ENCODE measurements around the gene TNP2. TPM values are rescaled to one million over a fixed set of nuclear protein-coding genes. Genes with fewer than 3 reads are reported as not detected.

Gene TNP2
- total and polyA plus RNA-seq, 9 of the 15 experiments (the other 6 are each of a cell fraction or from before 2014, with no cell fraction given): not detected

DNA sequence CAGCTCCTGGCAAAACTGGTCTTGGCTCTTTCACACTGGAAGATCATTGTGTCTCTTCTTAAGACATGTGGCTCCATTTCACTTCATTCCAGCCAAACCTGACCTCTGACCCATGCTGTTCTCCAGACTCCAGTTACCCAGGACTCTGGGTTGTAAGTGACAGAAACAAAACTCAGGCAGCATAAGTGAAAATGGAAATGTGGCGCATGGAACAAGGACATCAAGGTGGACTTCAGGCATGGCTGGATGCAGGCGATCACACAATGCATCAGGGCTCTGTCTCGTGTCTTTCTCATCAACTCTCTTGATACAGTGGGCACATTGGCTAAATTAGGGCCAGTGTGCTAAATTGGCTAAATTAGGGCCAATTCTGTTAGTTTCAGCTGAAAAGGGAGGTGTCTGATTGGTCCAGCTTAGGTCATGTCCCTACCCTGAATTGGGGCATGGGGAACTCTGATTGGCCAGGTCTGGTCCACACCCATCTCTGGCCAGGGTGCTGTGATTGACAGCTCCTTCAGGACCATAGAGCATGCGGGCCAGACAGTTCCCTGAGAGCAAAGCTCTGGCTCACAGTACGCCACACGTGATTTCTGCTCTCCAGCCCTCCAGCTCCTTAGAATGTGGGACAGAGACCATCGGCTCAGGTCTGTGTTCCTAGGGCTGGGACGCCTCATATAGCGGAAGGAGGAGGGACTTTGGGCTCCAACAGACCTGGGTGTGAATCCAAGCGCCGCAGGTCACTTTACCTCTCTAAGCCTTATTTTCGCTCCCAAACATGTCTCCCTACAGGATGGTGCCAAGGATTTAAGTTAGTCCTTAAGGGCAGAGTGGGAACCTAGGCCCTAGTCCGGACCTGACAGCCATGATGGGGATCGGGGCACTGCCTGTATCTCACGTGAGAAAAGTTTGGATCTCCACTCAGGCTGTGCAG is 30.6 kb downstream of the TNP2 start (continued):
- no peak for TF ChIP-seq SMAD1 (IDR thresholded peaks at IDR 0.05; ENCODE audit: low read depth, low read length, partially characterized antibody)
- no peak for TF ChIP-seq RBM39 (optimal IDR thresholded peaks at IDR 0.05; ENCODE audit: low read depth, low read length)
- TF ChIP-seq DEAF1 (CRISPR knock-in tag; IDR thresholded peaks at IDR 0.05): no peak
- no peak for TF ChIP-seq HSF4 (CRISPR knock-in tag; IDR thresholded peaks at IDR 0.05; ENCODE audit: borderline replicate concordance)
- no peak for TF ChIP-seq PTTG1 (tag; IDR thresholded peaks at IDR 0.05; ENCODE audit: low read depth)
- TF ChIP-seq RCOR1 (IDR thresholded peaks at IDR 0.05; ENCODE audit: borderline replicate concordance in 1 of 2, low read depth in 2 of 2, low read length in 2 of 2): peak in 1 of 2 experiments; percentile 65; a peak in 1 of 4 replicates
- TF ChIP-seq, protein P1, sequence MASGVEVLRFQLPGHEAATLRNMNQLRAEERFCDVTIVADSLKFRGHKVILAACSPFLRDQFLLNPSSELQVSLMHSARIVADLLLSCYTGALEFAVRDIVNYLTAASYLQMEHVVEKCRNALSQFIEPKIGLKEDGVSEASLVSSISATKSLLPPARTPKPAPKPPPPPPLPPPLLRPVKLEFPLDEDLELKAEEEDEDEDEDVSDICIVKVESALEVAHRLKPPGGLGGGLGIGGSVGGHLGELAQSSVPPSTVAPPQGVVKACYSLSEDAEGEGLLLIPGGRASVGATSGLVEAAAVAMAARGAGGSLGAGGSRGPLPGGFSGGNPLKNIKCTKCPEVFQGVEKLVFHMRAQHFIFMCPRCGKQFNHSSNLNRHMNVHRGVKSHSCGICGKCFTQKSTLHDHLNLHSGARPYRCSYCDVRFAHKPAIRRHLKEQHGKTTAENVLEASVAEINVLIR (CRISPR knock-in tag; IDR thresholded peaks at IDR 0.05): no peak
- TF ChIP-seq, protein P2, sequence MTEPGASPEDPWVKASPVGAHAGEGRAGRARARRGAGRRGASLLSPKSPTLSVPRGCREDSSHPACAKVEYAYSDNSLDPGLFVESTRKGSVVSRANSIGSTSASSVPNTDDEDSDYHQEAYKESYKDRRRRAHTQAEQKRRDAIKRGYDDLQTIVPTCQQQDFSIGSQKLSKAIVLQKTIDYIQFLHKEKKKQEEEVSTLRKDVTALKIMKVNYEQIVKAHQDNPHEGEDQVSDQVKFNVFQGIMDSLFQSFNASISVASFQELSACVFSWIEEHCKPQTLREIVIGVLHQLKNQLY (CRISPR knock-in tag; conservative IDR thresholded peaks at IDR 0.05): no peak
- TF ChIP-seq KLF13 (tag; IDR thresholded peaks at IDR 0.05; ENCODE audit: borderline replicate concordance, low read depth): no peak
- 0 out of 4 replicates have a peak, but pooled peaks of 1 of the 2 experiments have one; percentile 52 for TF ChIP-seq TBL1XR1 (IDR thresholded peaks at IDR 0.05; ENCODE audit: low read length in 2 of 2)
- TF ChIP-seq, protein P3, sequence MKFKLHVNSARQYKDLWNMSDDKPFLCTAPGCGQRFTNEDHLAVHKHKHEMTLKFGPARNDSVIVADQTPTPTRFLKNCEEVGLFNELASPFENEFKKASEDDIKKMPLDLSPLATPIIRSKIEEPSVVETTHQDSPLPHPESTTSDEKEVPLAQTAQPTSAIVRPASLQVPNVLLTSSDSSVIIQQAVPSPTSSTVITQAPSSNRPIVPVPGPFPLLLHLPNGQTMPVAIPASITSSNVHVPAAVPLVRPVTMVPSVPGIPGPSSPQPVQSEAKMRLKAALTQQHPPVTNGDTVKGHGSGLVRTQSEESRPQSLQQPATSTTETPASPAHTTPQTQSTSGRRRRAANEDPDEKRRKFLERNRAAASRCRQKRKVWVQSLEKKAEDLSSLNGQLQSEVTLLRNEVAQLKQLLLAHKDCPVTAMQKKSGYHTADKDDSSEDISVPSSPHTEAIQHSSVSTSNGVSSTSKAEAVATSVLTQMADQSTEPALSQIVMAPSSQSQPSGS (CRISPR knock-in tag; IDR thresholded peaks at IDR 0.05): no peak
- TF ChIP-seq, protein P4, sequence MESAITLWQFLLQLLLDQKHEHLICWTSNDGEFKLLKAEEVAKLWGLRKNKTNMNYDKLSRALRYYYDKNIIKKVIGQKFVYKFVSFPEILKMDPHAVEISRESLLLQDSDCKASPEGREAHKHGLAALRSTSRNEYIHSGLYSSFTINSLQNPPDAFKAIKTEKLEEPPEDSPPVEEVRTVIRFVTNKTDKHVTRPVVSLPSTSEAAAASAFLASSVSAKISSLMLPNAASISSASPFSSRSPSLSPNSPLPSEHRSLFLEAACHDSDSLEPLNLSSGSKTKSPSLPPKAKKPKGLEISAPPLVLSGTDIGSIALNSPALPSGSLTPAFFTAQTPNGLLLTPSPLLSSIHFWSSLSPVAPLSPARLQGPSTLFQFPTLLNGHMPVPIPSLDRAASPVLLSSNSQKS (CRISPR knock-in tag; IDR thresholded peaks at IDR 0.05): no peak
- peak; percentile 72 for TF ChIP-seq FOS (IDR thresholded peaks at IDR 0.05; ENCODE audit: extremely low read depth, insufficient read length)
- TF ChIP-seq CREB5 (CRISPR knock-in tag; IDR thresholded peaks at IDR 0.05): no peak
- 0 out of 2 replicates have a peak, but pooled peaks have one; percentile 5 for TF ChIP-seq XRCC5 (IDR thresholded peaks at IDR 0.05; ENCODE audit: low read depth, low read length)
- TF ChIP-seq SMAD3 (CRISPR knock-in tag; conservative IDR thresholded peaks at IDR 0.05): no peak

All from K562 (cell line).